Neural cell (in vitro differentiated cells): Measurements from ENCODE around the gene CASKIN1. TPM values are rescaled to one million over a fixed set of nuclear protein-coding genes. Genes with fewer than 3 reads are reported as not detected.

Source experiments
- H2AFZ ChIP-seq: fragments of 200-600, 300-800 bp; sonication (generic), shearing (Covaris generic); 2 replicates; pipeline ENCODE4 v1.6.0; 2014; ENCODE audit warnings: low read depth, mild to moderate bottlenecking, antibody characterized with exemption, low read length, moderate library complexity
- H3F3A ChIP-seq: fragments of 200-600 bp; shearing (Covaris generic); 2 replicates; pipeline ENCODE4 v1.6.1; 2016; ENCODE audit warnings: mild to moderate bottlenecking, moderate library complexity, mixed read lengths, antibody characterized with exemption, low read length; ENCODE audit not compliant: insufficient read depth, poor library complexity, severe bottlenecking
- H3K27ac ChIP-seq: fragments of 200-600, 300-800 bp; sonication (generic), shearing (Covaris generic); 2 replicates; pipeline ENCODE4 v1.5.1; 2014; ENCODE audit warnings: mild to moderate bottlenecking, low read length, moderate library complexity
- H3K27me3 ChIP-seq: fragments of 300-800, 200-600 bp; sonication (generic), shearing (Covaris generic); 2 replicates; pipeline ENCODE4 v1.6.0; 2014; ENCODE audit warnings: mild to moderate bottlenecking, low read depth, low read length, moderate library complexity; ENCODE audit not compliant: insufficient read depth
- H3K36me3 ChIP-seq: fragments of 300-800, 200-600 bp; sonication (generic), shearing (Covaris generic); 2 replicates; pipeline ENCODE4 v1.5.1; 2014; ENCODE audit warnings: mild to moderate bottlenecking, antibody characterized with exemption, low read length, moderate library complexity; ENCODE audit not compliant: insufficient read depth
- H3K4me2 ChIP-seq: fragments of 300-800, 200-600 bp; sonication (generic), shearing (Covaris generic); 2 replicates; pipeline ENCODE4 v1.6.0; 2014; ENCODE audit warnings: mild to moderate bottlenecking, low read length
- H3K4me3 ChIP-seq: fragments of 300-800, 200-600 bp; sonication (generic), shearing (Covaris generic); 2 replicates; pipeline ENCODE4 v1.5.1; 2014; ENCODE audit warnings: mild to moderate bottlenecking, low read length, moderate library complexity
- H3K79me2 ChIP-seq: fragments of 200-600 bp; shearing (Covaris generic); replicated peaks from 2 replicates; pipeline ENCODE4 v1.6.0; 2014; ENCODE audit warnings: mild to moderate bottlenecking, low read length, moderate library complexity; ENCODE audit not compliant: insufficient read depth
- H3K9ac ChIP-seq: fragments of 300-800, 200-600 bp; sonication (generic), shearing (Covaris generic); 2 replicates; pipeline ENCODE4 v1.6.1; 2016; ENCODE audit warnings: mild to moderate bottlenecking, low read length, mixed read lengths
- H3K9me2 ChIP-seq: fragments of 200-600 bp; shearing (Covaris generic); 2 replicates; pipeline ENCODE4 v1.6.1; 2016; ENCODE audit warnings: mild to moderate bottlenecking, low read length, mixed read lengths; ENCODE audit not compliant: insufficient read depth
- H3K9me3 ChIP-seq: fragments of 200-600, 300-800 bp; sonication (generic), shearing (Covaris generic); 2 replicates; pipeline ENCODE4 v1.6.1; 2016; ENCODE audit warnings: mild to moderate bottlenecking, mixed run types, low read length, moderate library complexity, mixed read lengths
- H4K20me1 ChIP-seq: fragments of 200-600 bp; shearing (Covaris generic); 2 replicates; pipeline ENCODE4 v1.6.1; 2016; ENCODE audit warnings: mild to moderate bottlenecking, mixed run types; ENCODE audit not compliant: insufficient read depth
- CTCF ChIP-seq: fragments of 450-650 bp; IDR thresholded peaks from 2 replicates; pipeline ENCODE4 v1.5.1; 2014; ENCODE audit warnings: antibody characterized with exemption, mild to moderate bottlenecking, moderate library complexity; ENCODE audit not compliant: poor library complexity, severe bottlenecking
- EP300 ChIP-seq: fragments of 450-650 bp; conservative IDR thresholded peaks from 2 replicates; pipeline ENCODE4 v1.6.1; 2014; ENCODE audit warnings: antibody characterized with exemption, mild to moderate bottlenecking, moderate library complexity; ENCODE audit not compliant: poor library complexity, severe bottlenecking
- EZH2 ChIP-seq: fragments of 200-600, 300-800 bp; shearing (Covaris generic), sonication (generic); IDR thresholded peaks from 2 replicates; pipeline ENCODE4 v1.6.1; 2014; ENCODE audit warnings: antibody characterized with exemption, low read length, borderline replicate concordance, mild to moderate bottlenecking; ENCODE audit not compliant: insufficient read depth, poor library complexity, severe bottlenecking
- MXI1 ChIP-seq: fragments of 450-650 bp; conservative IDR thresholded peaks from 2 replicates; pipeline ENCODE4 v1.6.1; 2014; ENCODE audit warnings: antibody characterized with exemption, mild to moderate bottlenecking; ENCODE audit not compliant: poor library complexity, severe bottlenecking
- POLR2AphosphoS5 ChIP-seq: IDR thresholded peaks from 2 replicates; pipeline ENCODE4 v1.6.1; 2012
- RAD21 ChIP-seq: fragments of 450-650 bp; conservative IDR thresholded peaks from 2 replicates; pipeline ENCODE4 v1.6.1; 2014; ENCODE audit warnings: antibody characterized with exemption, mild to moderate bottlenecking, moderate library complexity
- SMC3 ChIP-seq: fragments of 450-650 bp; conservative IDR thresholded peaks from 2 replicates; pipeline ENCODE4 v1.6.1; 2014; ENCODE audit warnings: antibody characterized with exemption, mild to moderate bottlenecking, moderate library complexity; ENCODE audit not compliant: poor library complexity
- TAF1 ChIP-seq: IDR thresholded peaks from 2 replicates; pipeline ENCODE4 v1.6.1; 2012; ENCODE audit warnings: low read depth
- polyA plus RNA-seq: library from polyadenylated mRNA; depleted of rRNA; stranded (reverse); fragments of >200 nt; gene quantifications from 2 replicates; pipeline ENCODE4 v1.2.3, GENCODE V29; 2014
- TF ChIP-seq, protein P1 (sequence below): IDR thresholded peaks from 2 replicates; pipeline ENCODE4 v1.6.1; 2012; ENCODE audit warnings: borderline replicate concordance

CASKIN1 gene
- polyA plus RNA-seq, 1 donor from 2014 or later = 10.3 TPM

GRCh38 chr16:2180461-2180860 lies 15.9 kb downstream of the CASKIN1 start:
- Histone ChIP-seq H3K9me3 (no peaks in the 10 kb centered on the region), H3K9ac (no peak overlapping the region), H3K9me2 (no peaks in the 10 kb centered on the region), H3F3A (no peaks in the 10 kb centered on the region), H3K4me3 (no peak overlapping the region), H3K27me3 (no peaks in the 10 kb centered on the region), H3K36me3 (no peaks in the 10 kb centered on the region), H3K27ac (no peak overlapping the region), H4K20me1 (no peaks in the 10 kb centered on the region), H3K79me2 (no peaks in the 10 kb centered on the region), H3K4me2 (no peak overlapping the region), H2AFZ (no peak overlapping the region)
- TF ChIP-seq EP300 (no peak), TAF1 (no peak), SMC3 (no peak), CTCF (no peak), EZH2 (no peak), MXI1 (no peak), RAD21 (no peak), POLR2AphosphoS5 (no peak)
- TF ChIP-seq, protein P1, sequence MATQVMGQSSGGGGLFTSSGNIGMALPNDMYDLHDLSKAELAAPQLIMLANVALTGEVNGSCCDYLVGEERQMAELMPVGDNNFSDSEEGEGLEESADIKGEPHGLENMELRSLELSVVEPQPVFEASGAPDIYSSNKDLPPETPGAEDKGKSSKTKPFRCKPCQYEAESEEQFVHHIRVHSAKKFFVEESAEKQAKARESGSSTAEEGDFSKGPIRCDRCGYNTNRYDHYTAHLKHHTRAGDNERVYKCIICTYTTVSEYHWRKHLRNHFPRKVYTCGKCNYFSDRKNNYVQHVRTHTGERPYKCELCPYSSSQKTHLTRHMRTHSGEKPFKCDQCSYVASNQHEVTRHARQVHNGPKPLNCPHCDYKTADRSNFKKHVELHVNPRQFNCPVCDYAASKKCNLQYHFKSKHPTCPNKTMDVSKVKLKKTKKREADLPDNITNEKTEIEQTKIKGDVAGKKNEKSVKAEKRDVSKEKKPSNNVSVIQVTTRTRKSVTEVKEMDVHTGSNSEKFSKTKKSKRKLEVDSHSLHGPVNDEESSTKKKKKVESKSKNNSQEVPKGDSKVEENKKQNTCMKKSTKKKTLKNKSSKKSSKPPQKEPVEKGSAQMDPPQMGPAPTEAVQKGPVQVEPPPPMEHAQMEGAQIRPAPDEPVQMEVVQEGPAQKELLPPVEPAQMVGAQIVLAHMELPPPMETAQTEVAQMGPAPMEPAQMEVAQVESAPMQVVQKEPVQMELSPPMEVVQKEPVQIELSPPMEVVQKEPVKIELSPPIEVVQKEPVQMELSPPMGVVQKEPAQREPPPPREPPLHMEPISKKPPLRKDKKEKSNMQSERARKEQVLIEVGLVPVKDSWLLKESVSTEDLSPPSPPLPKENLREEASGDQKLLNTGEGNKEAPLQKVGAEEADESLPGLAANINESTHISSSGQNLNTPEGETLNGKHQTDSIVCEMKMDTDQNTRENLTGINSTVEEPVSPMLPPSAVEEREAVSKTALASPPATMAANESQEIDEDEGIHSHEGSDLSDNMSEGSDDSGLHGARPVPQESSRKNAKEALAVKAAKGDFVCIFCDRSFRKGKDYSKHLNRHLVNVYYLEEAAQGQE = no peak

GRCh38 chr16:2179576-2179975 lies 16.8 kb downstream of the CASKIN1 start:
- Histone ChIP-seq H3K36me3 (no peaks in the 10 kb centered on the region), H2AFZ (no peak overlapping the region), H4K20me1 (no peaks in the 10 kb centered on the region), H3K4me2 (no peak overlapping the region), H3K27me3 (no peaks in the 10 kb centered on the region), H3F3A (no peaks in the 10 kb centered on the region), H3K4me3 (no peak overlapping the region), H3K79me2 (no peaks in the 10 kb centered on the region), H3K9ac (no peak overlapping the region), H3K27ac (no peak overlapping the region), H3K9me2 (no peaks in the 10 kb centered on the region), H3K9me3 (no peaks in the 10 kb centered on the region)
- TF ChIP-seq CTCF (no peak), SMC3 (no peak), EP300 (no peak), TAF1 (no peak), RAD21 (no peak), POLR2AphosphoS5 (no peak), MXI1 (no peak), EZH2 (no peak)
- TF ChIP-seq, protein P1 = no peak
